SU-DHL-6 (cell line): ENCODE results near the gene RGS19.

Experiments
- H2AFZ ChIP-seq: fragments of 200-600 bp; sonication (generic); 2 replicates; pipeline ENCODE4 v1.6.1; 2014; ENCODE audit warnings: low read depth, mild to moderate bottlenecking, moderate library complexity, mixed read lengths, antibody characterized with exemption, low read length; ENCODE audit not compliant: severe bottlenecking
- H3F3A ChIP-seq: fragments of 200-600 bp; shearing (Covaris generic); 2 replicates; pipeline ENCODE4 v1.6.0; 2016; ENCODE audit warnings: antibody characterized with exemption, mild to moderate bottlenecking; ENCODE audit not compliant: insufficient read depth
- H3K27ac ChIP-seq: fragments of 200-600 bp; sonication (generic); 2 replicates; pipeline ENCODE4 v1.5.1; 2016; ENCODE audit warnings: low read depth, mild to moderate bottlenecking, low read length, moderate library complexity, mixed read lengths
- H3K27me3 ChIP-seq: fragments of 200-600 bp; sonication (generic), shearing (Covaris generic); 2 replicates; pipeline ENCODE4 v1.6.0; 2014; ENCODE audit warnings: mild to moderate bottlenecking, low read length
- H3K36me3 ChIP-seq: fragments of 200-600 bp; sonication (generic); 2 replicates; pipeline ENCODE4 v1.6.1; 2014; ENCODE audit warnings: mild to moderate bottlenecking, low read length, mixed read lengths
- H3K4me2 ChIP-seq: fragments of 300-600, 200-600 bp; shearing (Covaris generic), sonication (generic); 2 replicates; pipeline ENCODE4 v1.6.0; 2014; ENCODE audit warnings: low read length, low read depth, mild to moderate bottlenecking; ENCODE audit not compliant: poor library complexity, severe bottlenecking
- H3K4me3 ChIP-seq: fragments of 200-600 bp; sonication (generic); 2 replicates; pipeline ENCODE4 v1.5.1; 2014; ENCODE audit warnings: antibody characterized with exemption, low read length, mild to moderate bottlenecking, mixed read lengths; ENCODE audit not compliant: insufficient read depth, poor library complexity, severe bottlenecking
- H3K79me2 ChIP-seq: fragments of 200-600 bp; sonication (generic); 2 replicates; pipeline ENCODE4 v1.6.1; 2014; ENCODE audit warnings: mild to moderate bottlenecking, low read length, moderate library complexity; ENCODE audit not compliant: insufficient read depth
- H3K9ac ChIP-seq: fragments of 200-600 bp; sonication (generic); 2 replicates; pipeline ENCODE4 v1.7.0; 2014; ENCODE audit warnings: mild to moderate bottlenecking, low read length
- H3K9me2 ChIP-seq: fragments of 200-600 bp; sonication (generic); replicated peaks from 2 replicates; pipeline ENCODE4 v1.6.1; 2014; ENCODE audit warnings: low read length; ENCODE audit not compliant: insufficient read depth
- H3K9me3 ChIP-seq: fragments of 200-600 bp; sonication (generic); 2 replicates; pipeline ENCODE4 v1.6.1; 2014; ENCODE audit warnings: low read length, mixed read lengths; ENCODE audit not compliant: insufficient read depth
- H4K20me1 ChIP-seq: fragments of 200-600 bp; sonication (generic); 2 replicates; pipeline ENCODE4 v1.6.1; 2014; ENCODE audit warnings: low read depth, mild to moderate bottlenecking, antibody characterized with exemption, low read length, moderate library complexity, mixed read lengths
- EZH2phosphoT487 ChIP-seq: fragments of 200-600 bp; sonication (generic), shearing (Covaris generic); conservative IDR thresholded peaks from 2 replicates; pipeline ENCODE4 v1.6.1; 2018; ENCODE audit warnings: mild to moderate bottlenecking, antibody characterized with exemption, low read length, moderate library complexity, mixed read lengths
- TF ChIP-seq, protein P1 (sequence below): fragments of 200-600 bp; sonication (generic); IDR thresholded peaks from one replicate; pipeline ENCODE4 v1.5.1; 2017; ENCODE audit warnings: antibody characterized with exemption, mild to moderate bottlenecking, low read length, moderate library complexity; ENCODE audit not compliant: insufficient read depth, poor library complexity, severe bottlenecking

Gene RGS19

DNA sequence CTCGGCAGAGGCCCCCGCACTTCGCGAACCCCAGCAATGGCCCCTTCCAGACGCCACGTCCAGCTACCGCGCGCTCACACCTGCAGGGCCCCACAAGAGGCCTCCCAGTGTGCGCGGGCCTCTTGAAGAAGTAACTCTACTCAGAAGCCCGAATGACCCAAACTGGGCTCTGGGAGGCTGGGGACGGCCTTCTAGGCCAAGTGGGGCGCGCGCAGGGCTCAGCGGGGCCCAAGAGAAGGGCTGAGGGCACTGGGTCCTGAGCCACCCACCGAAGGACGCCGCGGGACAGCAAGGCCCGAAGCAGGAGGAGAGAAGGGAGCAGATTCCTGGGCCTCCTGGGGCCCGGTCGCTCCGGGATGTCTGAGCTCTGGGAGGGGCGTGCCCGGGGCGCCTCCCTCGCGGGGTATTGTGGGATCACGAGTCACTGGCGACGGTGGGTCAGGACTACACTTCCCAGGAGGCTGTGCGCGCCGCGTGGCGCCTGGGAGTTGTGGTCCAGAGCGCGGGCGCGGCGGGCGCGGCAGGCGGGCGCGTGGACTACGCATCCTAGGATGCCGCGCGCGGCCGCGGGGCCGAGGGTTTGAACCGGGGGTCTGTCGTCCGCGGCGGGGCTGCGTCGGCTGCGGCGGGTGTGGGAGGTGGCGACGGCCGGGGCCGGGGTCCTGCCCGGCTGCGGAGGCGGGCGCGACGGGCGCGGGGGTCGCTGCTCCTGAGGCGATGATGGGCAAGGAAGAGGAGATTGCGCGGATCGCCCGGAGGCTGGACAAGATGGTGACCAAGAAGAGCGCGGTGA, 16.5 kb downstream of the RGS19 start, which contains the start of gene TCEA2:
TSS of gene TCEA2 (plus strand) at position 603 of the 793 bp plus-strand sequence. CDS start at position 718, 115 bp downstream.
- Histone ChIP-seq H3K36me3 (no peaks in the 10 kb centered on the region), H2AFZ (peak within 1 kb of the TSS; percentile 95), H3F3A (no peaks in the 10 kb centered on the region), H3K9ac (peak within 1 kb of the TSS; percentile 74), H3K27ac (no peak within 1 kb of the TSS), H3K9me2 (no peaks in the 10 kb centered on the region), H3K79me2 (no peaks in the 10 kb centered on the region), H3K27me3 (no peaks in the 10 kb centered on the region), H4K20me1 (no peaks in the 10 kb centered on the region), H3K4me2 (peak within 1 kb of the TSS; percentile 85), H3K9me3 (no peaks in the 10 kb centered on the region), H3K4me3 (peak within 1 kb of the TSS; percentile 81)
- TF ChIP-seq EZH2phosphoT487: no peak
- TF ChIP-seq, protein P1, sequence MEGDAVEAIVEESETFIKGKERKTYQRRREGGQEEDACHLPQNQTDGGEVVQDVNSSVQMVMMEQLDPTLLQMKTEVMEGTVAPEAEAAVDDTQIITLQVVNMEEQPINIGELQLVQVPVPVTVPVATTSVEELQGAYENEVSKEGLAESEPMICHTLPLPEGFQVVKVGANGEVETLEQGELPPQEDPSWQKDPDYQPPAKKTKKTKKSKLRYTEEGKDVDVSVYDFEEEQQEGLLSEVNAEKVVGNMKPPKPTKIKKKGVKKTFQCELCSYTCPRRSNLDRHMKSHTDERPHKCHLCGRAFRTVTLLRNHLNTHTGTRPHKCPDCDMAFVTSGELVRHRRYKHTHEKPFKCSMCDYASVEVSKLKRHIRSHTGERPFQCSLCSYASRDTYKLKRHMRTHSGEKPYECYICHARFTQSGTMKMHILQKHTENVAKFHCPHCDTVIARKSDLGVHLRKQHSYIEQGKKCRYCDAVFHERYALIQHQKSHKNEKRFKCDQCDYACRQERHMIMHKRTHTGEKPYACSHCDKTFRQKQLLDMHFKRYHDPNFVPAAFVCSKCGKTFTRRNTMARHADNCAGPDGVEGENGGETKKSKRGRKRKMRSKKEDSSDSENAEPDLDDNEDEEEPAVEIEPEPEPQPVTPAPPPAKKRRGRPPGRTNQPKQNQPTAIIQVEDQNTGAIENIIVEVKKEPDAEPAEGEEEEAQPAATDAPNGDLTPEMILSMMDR: no peak

DNA sequence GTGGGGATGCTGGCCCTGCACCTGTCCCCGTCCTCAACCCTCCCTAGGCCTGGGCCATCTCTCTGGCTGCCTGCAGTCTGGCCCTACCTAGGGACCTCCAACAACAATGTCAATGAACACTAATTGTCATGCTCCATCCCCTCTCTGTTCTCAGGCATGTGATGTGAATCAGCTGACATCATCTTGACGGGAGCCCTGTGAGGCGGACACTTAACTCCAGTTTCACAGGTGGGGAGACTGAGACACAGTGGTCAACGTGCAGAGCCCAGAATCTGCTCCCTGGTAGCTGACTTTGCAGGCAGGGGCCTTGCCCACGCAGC, 17.1 kb downstream of the RGS19 start:
- no peak overlapping the region for H3K27ac ChIP-seq
- H3K4me3 ChIP-seq: peak overlapping the region; percentile 81
- H3K9me3 ChIP-seq: no peaks in the 10 kb centered on the region
- peak overlapping the region; percentile 85 for H3K4me2 ChIP-seq
- H4K20me1 ChIP-seq: no peaks in the 10 kb centered on the region
- TF ChIP-seq, protein P1: no peak
- no peak for TF ChIP-seq EZH2phosphoT487
- H3F3A ChIP-seq: no peaks in the 10 kb centered on the region
- H3K9me2 ChIP-seq: no peaks in the 10 kb centered on the region
- no peaks in the 10 kb centered on the region for H3K79me2 ChIP-seq
- H3K27me3 ChIP-seq: no peaks in the 10 kb centered on the region
- no peaks in the 10 kb centered on the region for H3K36me3 ChIP-seq
- peak overlapping the region; percentile 74; the same call in 1 of the 2 replicates for H3K9ac ChIP-seq
- peak overlapping the region; percentile 95 for H2AFZ ChIP-seq

DNA sequence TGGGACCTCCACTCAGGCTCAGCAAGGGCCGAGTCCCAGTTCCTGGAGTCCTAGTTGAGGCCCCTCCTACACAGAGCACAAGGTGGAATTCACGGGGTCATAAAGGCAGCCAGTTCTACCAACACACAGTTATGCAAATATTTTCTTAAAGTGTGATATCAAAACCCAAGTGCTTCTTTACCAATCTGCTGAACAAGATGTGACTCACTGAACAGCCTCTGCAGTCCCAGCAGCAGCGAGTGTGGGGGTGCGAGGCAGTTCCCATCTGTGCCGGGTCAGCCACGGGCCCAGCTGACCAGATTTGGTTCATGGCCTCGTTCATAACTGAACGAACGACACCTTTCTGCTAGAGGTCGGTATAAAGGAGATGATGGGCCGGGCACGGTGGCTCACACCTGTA, 20.8 kb downstream of the RGS19 start:
- Histone ChIP-seq H3K27ac (no peak overlapping the region), H3K4me3 (no peak overlapping the region), H3K4me2 (no peak overlapping the region)

More for the DNA sequence above, 20.8 kb downstream of the RGS19 start:
- Histone ChIP-seq H3F3A (no peaks in the 10 kb centered on the region), H3K36me3 (no peaks in the 10 kb centered on the region), H3K9ac (no peak overlapping the region), H3K27me3 (no peaks in the 10 kb centered on the region), H3K79me2 (no peaks in the 10 kb centered on the region), H2AFZ (no peak overlapping the region), H3K9me2 (no peaks in the 10 kb centered on the region), H3K9me3 (no peaks in the 10 kb centered on the region), H4K20me1 (no peaks in the 10 kb centered on the region)
- TF ChIP-seq, protein P1: no peak
- TF ChIP-seq EZH2phosphoT487: no peak
